HepG2 (cell line): ENCODE data around the gene THOC6. TPM values are rescaled to one million over a fixed set of nuclear protein-coding genes. Genes with fewer than 3 reads are reported as not detected.

Experiments used
- DMAP1 ChIP-seq: IDR thresholded peaks from 2 replicates; pipeline ENCODE4 v1.6.1; 2016
- FOXK1 ChIP-seq: sonication (generic); formaldehyde crosslinking; IDR thresholded peaks from 2 replicates; pipeline ENCODE4 v1.4.0; 2020; ENCODE audit warnings: low read depth, missing genetic modification reagents, borderline replicate concordance
- HOXA3 ChIP-seq: sonication (generic); formaldehyde crosslinking; IDR thresholded peaks from 2 replicates; pipeline ENCODE4 v1.5.0; 2020; ENCODE audit warnings: missing genetic modification reagents
- MYNN ChIP-seq: sonication (generic); formaldehyde crosslinking; IDR thresholded peaks from 2 replicates; pipeline ENCODE4 v1.4.0; 2020; ENCODE audit warnings: mild to moderate bottlenecking, low read depth, missing genetic modification reagents
- NFKBIZ ChIP-seq: IDR thresholded peaks from 2 replicates; pipeline ENCODE4 v1.6.1; 2018; ENCODE audit warnings: missing genetic modification reagents, missing compliant biosample characterization
- PITX1 ChIP-seq: sonication (generic); formaldehyde crosslinking; IDR thresholded peaks from 2 replicates; pipeline ENCODE4 v1.5.1; 2020; ENCODE audit warnings: mild to moderate bottlenecking, missing genetic modification reagents
- POLR2A ChIP-seq, 2 experiments: IDR thresholded peaks; 2 replicates each; pipeline ENCODE4 v1.6.1; 2011; ENCODE audit warnings: low read depth in 2 of 2, low read length in 2 of 2, mild to moderate bottlenecking in 1 of 2, moderate library complexity in 1 of 2; ENCODE audit not compliant: insufficient read depth in 1 of 2
- RXRB ChIP-seq: IDR thresholded peaks from 2 replicates; pipeline ENCODE4 v1.6.1; 2016; ENCODE audit warnings: borderline replicate concordance, missing genetic modification reagents, missing compliant biosample characterization
- SOX6 ChIP-seq, 2 experiments: fragments of 450-650 bp in 1 of 2; sonication (generic) in 1 of 2; formaldehyde crosslinking in 1 of 2; IDR thresholded peaks; 2 replicates each; pipeline versions ENCODE4 v1.4.0 to v1.6.1; 2017 to 2020; ENCODE audit warnings: antibody characterized with exemption in 1 of 2, mild to moderate bottlenecking in 1 of 2, missing genetic modification reagents in 1 of 2
- SRY ChIP-seq: sonication (generic); formaldehyde crosslinking; IDR thresholded peaks from 2 replicates; pipeline ENCODE4 v1.8.0; 2022; ENCODE audit warnings: mild to moderate bottlenecking, missing genetic modification reagents
- SYNCRIP ChIP-seq: fragments of 200-400 bp; formaldehyde crosslinking; IDR thresholded peaks from 2 replicates; pipeline ENCODE4 v1.6.1; 2018; ENCODE audit warnings: mild to moderate bottlenecking, low read depth, low read length; ENCODE audit not compliant: insufficient read depth
- TAF15 ChIP-seq: fragments of 200-400 bp; formaldehyde crosslinking; IDR thresholded peaks from one replicate; pipeline ENCODE4 v1.6.1; 2018; ENCODE audit warnings: mild to moderate bottlenecking, low read depth, low read length; ENCODE audit not compliant: poor library complexity, severe bottlenecking
- TBL1XR1 ChIP-seq: fragments of 150-350 bp; IDR thresholded peaks from 2 replicates; pipeline ENCODE4 v1.6.1; 2014; ENCODE audit warnings: borderline replicate concordance, low read length; ENCODE audit not compliant: partially characterized antibody
- ZFP90 ChIP-seq: sonication (generic); formaldehyde crosslinking; IDR thresholded peaks from 2 replicates; pipeline ENCODE4 v1.8.0; 2022; ENCODE audit warnings: missing genetic modification reagents, mild to moderate bottlenecking, inconsistent platforms, borderline replicate concordance
- ZNF251 ChIP-seq: sonication (generic); formaldehyde crosslinking; IDR thresholded peaks from 2 replicates; pipeline ENCODE4 v1.9.0; 2021; ENCODE audit warnings: mild to moderate bottlenecking, missing genetic modification reagents
- ZNF263 ChIP-seq: sonication (generic); formaldehyde crosslinking; IDR thresholded peaks from 2 replicates; pipeline ENCODE4 v1.4.0; 2020; ENCODE audit warnings: missing genetic modification reagents
- ZNF296 ChIP-seq: sonication (generic); formaldehyde crosslinking; conservative IDR thresholded peaks from 2 replicates; pipeline ENCODE4 v1.5.0; 2020; ENCODE audit warnings: mild to moderate bottlenecking, missing genetic modification reagents
- ZNF510 ChIP-seq: sonication (generic); formaldehyde crosslinking; IDR thresholded peaks from 2 replicates; pipeline ENCODE4 v1.4.0; 2020; ENCODE audit warnings: low read depth, mild to moderate bottlenecking, missing genetic modification reagents
- ZNF563 ChIP-seq: sonication (generic); formaldehyde crosslinking; IDR thresholded peaks from 2 replicates; pipeline ENCODE4 v1.8.0; 2022; ENCODE audit warnings: mild to moderate bottlenecking, moderate library complexity, missing genetic modification reagents
- ZNF713 ChIP-seq: sonication (generic); formaldehyde crosslinking; IDR thresholded peaks from 2 replicates; pipeline ENCODE4 v1.4.0; 2020; ENCODE audit warnings: mild to moderate bottlenecking, missing genetic modification reagents
- polyA plus RNA-seq, 8 experiments: library from polyadenylated mRNA; depleted of rRNA in 3 of 8; stranded (reverse) in 7 of 8; unstranded in 1 of 8; fragments of >200 nt; fragmentation: Illumina TruSeq in 4 of 8; extraction: Trizol in 4 of 8; gene quantifications; 2 replicates each; pipeline versions ENCODE4 v1.2.1 to v1.2.3, GENCODE V29; 2011 to 2016; ENCODE audit warnings: low read depth in 4 of 8, missing spikeins in 1 of 8, mixed read lengths in 1 of 8; ENCODE audit not compliant: insufficient read depth in 1 of 8
- total RNA-seq, 5 experiments: library from RNA; depleted of rRNA; stranded (reverse); fragments of >200 nt; fragmentation: Illumina TruSeq; extraction: Trizol; gene quantifications; 2 replicates each; pipeline ENCODE4 v1.2.3, GENCODE V29; 2016; ENCODE audit warnings: low read depth in 1 of 5
- TF ChIP-seq, protein P1 (sequence below): sonication (generic); formaldehyde crosslinking; IDR thresholded peaks from 2 replicates; pipeline ENCODE4 v1.4.0; 2020; ENCODE audit warnings: missing genetic modification reagents
- TF ChIP-seq, protein P2 (sequence below): sonication (generic); formaldehyde crosslinking; IDR thresholded peaks from 2 replicates; pipeline ENCODE4 v1.8.0; 2022; ENCODE audit warnings: missing genetic modification reagents, mild to moderate bottlenecking, borderline replicate concordance
- TF ChIP-seq, protein P3 (sequence below): sonication (generic); formaldehyde crosslinking; conservative IDR thresholded peaks from 2 replicates; pipeline ENCODE4 v1.8.0; 2022; ENCODE audit warnings: mild to moderate bottlenecking, moderate library complexity, missing genetic modification reagents

The THOC6 gene
- total and polyA plus RNA-seq, 2 of the 13 experiments (the other 11 are each of a cell fraction or from before 2014, with no cell fraction given), result 32.1 to 37.0 TPM

DNA sequence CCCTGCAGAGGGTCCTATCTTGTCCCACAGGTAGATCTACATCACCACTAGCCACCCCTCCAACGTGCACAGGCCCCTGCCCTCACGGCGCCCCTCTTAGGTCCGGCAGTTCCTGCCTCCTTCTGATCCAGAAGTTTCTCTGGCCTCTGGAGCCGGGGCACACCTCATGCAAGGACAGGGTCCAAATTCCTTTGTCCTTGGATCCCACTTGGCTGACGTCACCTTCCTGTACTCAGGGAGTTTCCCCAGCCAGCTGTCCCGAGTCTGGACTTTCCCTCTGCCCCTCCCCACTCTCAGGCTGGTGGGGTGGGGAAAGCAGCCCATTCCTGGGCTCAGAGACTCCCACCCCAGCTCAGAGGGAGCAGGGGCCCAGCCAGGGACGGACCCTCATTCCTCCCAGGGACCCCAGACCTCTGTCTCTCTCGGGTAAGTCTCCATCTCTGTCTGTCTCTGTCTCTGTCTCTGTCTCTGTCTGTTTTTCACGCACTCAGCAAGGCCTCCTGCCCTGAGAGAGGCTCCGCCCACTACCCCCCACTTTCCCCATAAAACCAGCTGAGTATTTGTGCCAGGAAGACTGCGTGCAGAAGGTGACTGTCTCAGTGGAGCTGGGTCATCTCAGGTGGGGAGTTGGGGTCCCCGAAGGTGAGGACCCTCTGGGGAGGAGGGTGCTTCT is 41.4 kb downstream of the THOC6 start, which contains the start of gene IL32 (continued):
- peak; percentile 82 for TF ChIP-seq HOXA3 (CRISPR knock-in tag)
- TF ChIP-seq TAF15, result no peak
- TF ChIP-seq SOX6 (IDR thresholded peaks at IDR 0.05), result no peak
- TF ChIP-seq SOX6 (CRISPR knock-in tag; IDR thresholded peaks at IDR 0.05), result peak; percentile 65
- no peak for TF ChIP-seq SYNCRIP
- TF ChIP-seq ZFP90 (CRISPR knock-in tag), result peak; percentile 72
- TF ChIP-seq, protein P1, sequence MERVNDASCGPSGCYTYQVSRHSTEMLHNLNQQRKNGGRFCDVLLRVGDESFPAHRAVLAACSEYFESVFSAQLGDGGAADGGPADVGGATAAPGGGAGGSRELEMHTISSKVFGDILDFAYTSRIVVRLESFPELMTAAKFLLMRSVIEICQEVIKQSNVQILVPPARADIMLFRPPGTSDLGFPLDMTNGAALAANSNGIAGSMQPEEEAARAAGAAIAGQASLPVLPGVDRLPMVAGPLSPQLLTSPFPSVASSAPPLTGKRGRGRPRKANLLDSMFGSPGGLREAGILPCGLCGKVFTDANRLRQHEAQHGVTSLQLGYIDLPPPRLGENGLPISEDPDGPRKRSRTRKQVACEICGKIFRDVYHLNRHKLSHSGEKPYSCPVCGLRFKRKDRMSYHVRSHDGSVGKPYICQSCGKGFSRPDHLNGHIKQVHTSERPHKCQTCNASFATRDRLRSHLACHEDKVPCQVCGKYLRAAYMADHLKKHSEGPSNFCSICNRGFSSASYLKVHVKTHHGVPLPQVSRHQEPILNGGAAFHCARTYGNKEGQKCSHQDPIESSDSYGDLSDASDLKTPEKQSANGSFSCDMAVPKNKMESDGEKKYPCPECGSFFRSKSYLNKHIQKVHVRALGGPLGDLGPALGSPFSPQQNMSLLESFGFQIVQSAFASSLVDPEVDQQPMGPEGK, result peak; percentile 93
- TF ChIP-seq MYNN, result 0 out of 2 replicates have a peak, but pooled peaks have one; percentile 54
- TF ChIP-seq ZNF563 (CRISPR knock-in tag), result 0 out of 2 replicates have a peak, but pooled peaks have one; percentile 6
- peak; percentile 93; the same call in 1 of the 2 replicates for TF ChIP-seq ZNF263 (CRISPR knock-in tag)
- TF ChIP-seq, protein P2, sequence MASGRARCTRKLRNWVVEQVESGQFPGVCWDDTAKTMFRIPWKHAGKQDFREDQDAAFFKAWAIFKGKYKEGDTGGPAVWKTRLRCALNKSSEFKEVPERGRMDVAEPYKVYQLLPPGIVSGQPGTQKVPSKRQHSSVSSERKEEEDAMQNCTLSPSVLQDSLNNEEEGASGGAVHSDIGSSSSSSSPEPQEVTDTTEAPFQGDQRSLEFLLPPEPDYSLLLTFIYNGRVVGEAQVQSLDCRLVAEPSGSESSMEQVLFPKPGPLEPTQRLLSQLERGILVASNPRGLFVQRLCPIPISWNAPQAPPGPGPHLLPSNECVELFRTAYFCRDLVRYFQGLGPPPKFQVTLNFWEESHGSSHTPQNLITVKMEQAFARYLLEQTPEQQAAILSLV (CRISPR knock-in tag), result peak; percentile 63; the same call in 1 of the 2 replicates
- peak; percentile 82 for TF ChIP-seq TBL1XR1
- 0 out of 2 replicates have a peak, but pooled peaks have one; percentile 22 for TF ChIP-seq ZNF296 (CRISPR knock-in tag)
- peak; percentile 76; the same call in 1 of the 2 replicates for TF ChIP-seq NFKBIZ
- TF ChIP-seq, protein P3, sequence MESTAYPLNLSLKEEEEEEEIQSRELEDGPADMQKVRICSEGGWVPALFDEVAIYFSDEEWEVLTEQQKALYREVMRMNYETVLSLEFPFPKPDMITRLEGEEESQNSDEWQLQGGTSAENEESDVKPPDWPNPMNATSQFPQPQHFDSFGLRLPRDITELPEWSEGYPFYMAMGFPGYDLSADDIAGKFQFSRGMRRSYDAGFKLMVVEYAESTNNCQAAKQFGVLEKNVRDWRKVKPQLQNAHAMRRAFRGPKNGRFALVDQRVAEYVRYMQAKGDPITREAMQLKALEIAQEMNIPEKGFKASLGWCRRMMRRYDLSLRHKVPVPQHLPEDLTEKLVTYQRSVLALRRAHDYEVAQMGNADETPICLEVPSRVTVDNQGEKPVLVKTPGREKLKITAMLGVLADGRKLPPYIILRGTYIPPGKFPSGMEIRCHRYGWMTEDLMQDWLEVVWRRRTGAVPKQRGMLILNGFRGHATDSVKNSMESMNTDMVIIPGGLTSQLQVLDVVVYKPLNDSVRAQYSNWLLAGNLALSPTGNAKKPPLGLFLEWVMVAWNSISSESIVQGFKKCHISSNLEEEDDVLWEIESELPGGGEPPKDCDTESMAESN (CRISPR knock-in tag), result 0 out of 2 replicates have a peak, but pooled peaks have one; percentile 34
- TF ChIP-seq ZNF713 (CRISPR knock-in tag), result 0 out of 2 replicates have a peak, but pooled peaks have one; percentile 50
- peak; percentile 89 for TF ChIP-seq RXRB (CRISPR knock-in tag)
- TF ChIP-seq DMAP1, result peak; percentile 82
- no peak; the same call in 1 of the 2 replicates for TF ChIP-seq ZNF251 (CRISPR knock-in tag)
- TF ChIP-seq PITX1 (CRISPR knock-in tag), result peak; percentile 46; the same call in 1 of the 2 replicates
- peak; percentile 72 to 75 for TF ChIP-seq POLR2A (IDR thresholded peaks at IDR 0.05; ENCODE audit: insufficient read depth in 1 of 2, low read depth in 2 of 2, low read length in 2 of 2)
- TF ChIP-seq ZNF510 (CRISPR knock-in tag), result peak; percentile 29
- peak; percentile 32; the same call in 1 of the 2 replicates for TF ChIP-seq FOXK1
- TF ChIP-seq SRY, result peak; percentile 81
